HepG2 (cell line): ENCODE results near the gene IL18R1. TPM values are rescaled to one million over a fixed set of nuclear protein-coding genes. Genes with fewer than 3 reads are reported as not detected.

Experiments
- DMTF1 ChIP-seq: sonication (generic); formaldehyde crosslinking; IDR thresholded peaks from 2 replicates; pipeline ENCODE4 v1.4.0; 2020; ENCODE audit warnings: mild to moderate bottlenecking, missing genetic modification reagents
- HNRNPL ChIP-seq: fragments of 200-400 bp; formaldehyde crosslinking; IDR thresholded peaks from 2 replicates; pipeline ENCODE4 v1.6.1; 2017; ENCODE audit warnings: mild to moderate bottlenecking, low read depth, low read length
- LRRFIP1 ChIP-seq: sonication (generic); formaldehyde crosslinking; conservative IDR thresholded peaks from 2 replicates; pipeline ENCODE4 v1.4.0; 2020; ENCODE audit warnings: missing genetic modification reagents
- MAZ ChIP-seq, 2 experiments: sonication (generic) in 1 of 2; formaldehyde crosslinking in 1 of 2; IDR thresholded peaks; 2 replicates each; pipeline versions ENCODE4 v1.5.0 to v1.6.1; 2012 to 2020; ENCODE audit warnings: low read depth in 2 of 2, mild to moderate bottlenecking in 2 of 2, borderline replicate concordance in 1 of 2, improper control_type of control experiment in 1 of 2, low read length in 1 of 2, missing genetic modification reagents in 1 of 2, moderate library complexity in 1 of 2
- SP140L ChIP-seq: sonication (generic); formaldehyde crosslinking; IDR thresholded peaks from 2 replicates; pipeline ENCODE4 v1.4.0; 2020; ENCODE audit warnings: missing genetic modification reagents, borderline replicate concordance
- ZBTB26 ChIP-seq: IDR thresholded peaks from 2 replicates; pipeline ENCODE4 v1.6.1; 2016; ENCODE audit warnings: missing compliant biosample characterization, missing genetic modification reagents, borderline replicate concordance
- ZNF329 ChIP-seq: sonication (generic); formaldehyde crosslinking; IDR thresholded peaks from 2 replicates; pipeline ENCODE4 v1.9.0; 2021; ENCODE audit warnings: low read depth, mild to moderate bottlenecking, missing genetic modification reagents
- ZNF407 ChIP-seq: sonication (generic); formaldehyde crosslinking; IDR thresholded peaks from one replicate; pipeline ENCODE4 v1.5.1; 2020; ENCODE audit warnings: mild to moderate bottlenecking, missing genetic modification reagents; ENCODE audit errors: not compliant biosample characterization
- ZNF431 ChIP-seq: sonication (generic); formaldehyde crosslinking; IDR thresholded peaks from 2 replicates; pipeline ENCODE4 v1.9.0; 2022; ENCODE audit warnings: missing genetic modification reagents, low read depth, mild to moderate bottlenecking, borderline replicate concordance
- ZNF547 ChIP-seq: sonication (generic); formaldehyde crosslinking; IDR thresholded peaks from 2 replicates; pipeline ENCODE4 v1.5.1; 2020; ENCODE audit warnings: mild to moderate bottlenecking, missing genetic modification reagents
- ZNF644 ChIP-seq: IDR thresholded peaks from 2 replicates; pipeline ENCODE4 v1.6.1; 2016; ENCODE audit warnings: low read depth
- ZNF761 ChIP-seq: sonication (generic); formaldehyde crosslinking; conservative IDR thresholded peaks from 2 replicates; pipeline ENCODE4 v1.4.0; 2020; ENCODE audit warnings: mild to moderate bottlenecking, missing genetic modification reagents
- polyA plus RNA-seq, 8 experiments: library from polyadenylated mRNA; depleted of rRNA in 3 of 8; stranded (reverse) in 7 of 8; unstranded in 1 of 8; fragments of >200 nt; fragmentation: Illumina TruSeq in 4 of 8; extraction: Trizol in 4 of 8; gene quantifications; 2 replicates each; pipeline versions ENCODE4 v1.2.1 to v1.2.3, GENCODE V29; 2011 to 2016; ENCODE audit warnings: low read depth in 4 of 8, missing spikeins in 1 of 8, mixed read lengths in 1 of 8; ENCODE audit not compliant: insufficient read depth in 1 of 8
- total RNA-seq, 5 experiments: library from RNA; depleted of rRNA; stranded (reverse); fragments of >200 nt; fragmentation: Illumina TruSeq; extraction: Trizol; gene quantifications; 2 replicates each; pipeline ENCODE4 v1.2.3, GENCODE V29; 2016; ENCODE audit warnings: low read depth in 1 of 5

Gene IL18R1
- total and polyA plus RNA-seq, 2 of the 13 experiments (the other 11 are each of a cell fraction or from before 2014, with no cell fraction given) = 0.01 to 0.04 TPM

GRCh38 chr2:102355526-102356380 is at the start of gene IL18R1 (continued):
- peak; percentile 48 for TF ChIP-seq ZNF407
- no peak for TF ChIP-seq LRRFIP1 (CRISPR knock-in tag)
- no peak for TF ChIP-seq DMTF1
- no peak for TF ChIP-seq ZNF329 (CRISPR knock-in tag)
- peak; percentile 45; the same call in 1 of the 2 replicates for TF ChIP-seq SP140L (CRISPR knock-in tag)
- 0 out of 2 replicates have a peak, but pooled peaks have one; percentile 22 for TF ChIP-seq ZBTB26 (CRISPR knock-in tag)
- peak; percentile 90 for TF ChIP-seq HNRNPL
- TF ChIP-seq ZNF431 (CRISPR knock-in tag) = no peak
- TF ChIP-seq ZNF644 (CRISPR knock-in tag) = no peak
- TF ChIP-seq MAZ (IDR thresholded peaks at IDR 0.05; ENCODE audit: borderline replicate concordance, low read depth, low read length) = no peak
- peak; percentile 29; the same call in 1 of the 2 replicates for TF ChIP-seq MAZ (CRISPR knock-in tag; IDR thresholded peaks at IDR 0.05; ENCODE audit: low read depth)
- TF ChIP-seq ZNF547 (CRISPR knock-in tag) = peak; percentile 83
- TF ChIP-seq ZNF761 (CRISPR knock-in tag) = no peak; the same call in 1 of the 2 replicates
